HG03439 (cell line): Measurements from ENCODE around the gene ASNSD1.
A peak's percentile ranks its signal among the peaks of the same experiment; 100 is the strongest.

ENCODE experiments used
- ATAC-seq: cut with Tn5 transposase; IDR thresholded peaks from one replicate; pipeline ENCODE4 v1.9.1; 2021; ENCODE audit warnings: mild to moderate bottlenecking, moderate library complexity; ENCODE audit not compliant: unreplicated experiment

Gene ASNSD1

DNA sequence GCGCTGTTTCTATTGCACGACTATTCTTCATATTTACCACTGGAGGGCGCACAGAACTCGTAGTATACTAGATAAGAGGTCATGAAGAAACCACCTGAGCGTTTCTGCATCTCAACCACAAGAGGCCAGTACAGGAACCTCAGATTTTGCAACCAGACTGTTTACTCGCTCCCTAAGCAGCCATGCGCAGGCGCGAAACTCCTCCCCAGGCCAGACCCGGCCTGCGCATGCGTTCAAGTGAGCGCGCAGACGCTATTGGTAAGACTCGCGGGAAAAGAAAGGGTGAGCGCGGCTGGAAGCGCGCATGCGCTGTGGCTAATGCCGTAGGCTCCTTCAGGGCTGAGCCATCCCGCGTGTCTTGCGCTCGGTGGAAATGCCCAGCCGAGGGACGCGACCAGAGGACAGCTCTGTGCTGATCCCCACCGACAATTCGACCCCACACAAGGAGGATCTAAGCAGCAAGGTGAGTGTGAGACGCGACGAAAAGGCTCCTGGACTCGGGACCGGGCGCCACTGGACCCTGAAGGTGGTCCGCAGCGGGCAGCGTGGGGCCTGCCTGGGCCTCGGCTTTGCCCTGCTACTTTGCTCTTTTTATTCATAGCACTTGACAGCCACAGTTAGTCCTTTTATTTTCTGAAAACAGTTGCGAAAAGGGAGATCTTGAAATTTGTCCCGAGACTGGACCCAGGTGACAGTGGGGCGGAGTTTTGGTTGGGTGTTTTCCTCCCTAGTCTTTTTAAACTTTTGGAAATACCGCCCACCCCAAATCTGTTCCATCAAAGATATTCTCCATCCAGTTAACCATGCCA is at the start of gene ASNSD1:
Gene ASNSD1 (plus strand): TSS at position 312 of the 809 bp plus-strand sequence. CDS start 4,674 bp downstream, outside the sequence.
- ATAC-seq, result peak; percentile 99

- no peak for ATAC-seq
Measured at GRCh38 chr2:189613077-189613636, 48.1 kb upstream of the ASNSD1 start.

DNA sequence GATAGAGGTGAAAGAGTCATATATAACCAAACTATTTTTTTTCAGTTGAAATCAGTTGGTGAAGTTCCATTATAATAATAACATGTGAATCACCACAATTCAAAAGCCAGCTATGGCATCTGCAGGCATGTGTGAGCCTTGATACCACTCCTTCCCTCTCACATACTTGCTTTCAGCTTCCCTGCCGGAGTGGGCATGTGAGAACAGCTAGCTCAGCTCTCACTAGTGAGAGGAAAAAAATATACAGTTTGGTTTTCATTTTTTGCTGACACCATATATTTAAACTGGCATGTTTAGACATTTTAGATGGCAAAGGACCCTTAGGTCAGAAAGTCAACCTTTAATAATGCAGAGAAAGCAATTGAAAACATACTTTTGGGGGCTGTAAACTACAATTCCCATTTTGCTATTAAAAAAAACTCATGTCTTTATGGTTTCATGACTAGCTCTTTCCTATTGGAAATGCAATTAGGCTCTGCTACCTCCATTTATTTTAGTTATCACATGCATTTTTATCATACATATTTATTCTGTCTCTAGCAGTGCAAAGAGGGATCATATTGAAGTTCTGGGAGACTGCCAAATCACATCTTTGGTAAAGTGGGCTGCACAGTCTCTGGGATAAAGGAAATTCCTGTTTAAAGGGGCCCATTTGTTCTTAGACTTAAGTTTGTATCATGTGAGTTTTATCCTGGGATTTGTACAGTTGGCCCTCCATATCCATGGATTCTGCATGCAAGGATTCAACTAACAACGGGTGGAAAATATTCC is 47.4 kb upstream of the ASNSD1 start:
- ATAC-seq, result no peak

- no peak for ATAC-seq
Measured at GRCh38 chr2:189614585-189614984, 46.7 kb upstream of the ASNSD1 start.

GRCh38 chr2:189618197-189618596 is 43.1 kb upstream of the ASNSD1 start:
- no peak for ATAC-seq

- no peak for ATAC-seq
Measured at GRCh38 chr2:189621781-189622180, 39.5 kb upstream of the ASNSD1 start.

GRCh38 chr2:189623049-189623448 is 38.2 kb upstream of the ASNSD1 start:
- no peak for ATAC-seq

GRCh38 chr2:189624648-189625355 is 36.5 kb upstream of the ASNSD1 start:
- no peak for ATAC-seq

DNA sequence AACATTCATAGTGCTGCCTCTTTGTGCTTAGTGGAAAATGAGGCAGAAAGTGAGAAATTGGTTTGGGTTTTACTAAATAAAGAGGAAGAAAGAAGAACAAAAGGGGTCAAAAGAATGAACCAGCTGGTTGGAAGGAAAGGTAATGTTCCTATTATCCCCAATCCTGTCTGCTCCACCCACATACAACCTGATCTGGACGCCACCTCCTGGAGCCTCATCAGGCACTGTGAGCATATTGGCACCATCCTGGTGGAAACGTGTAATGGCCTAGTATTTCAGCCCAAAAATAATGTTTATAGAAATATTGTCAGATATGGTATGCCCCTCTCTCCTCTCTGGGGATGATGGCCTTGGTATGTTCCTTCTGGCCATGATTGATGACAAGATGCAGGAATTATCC is 35.6 kb upstream of the ASNSD1 start:
- no peak for ATAC-seq

DNA sequence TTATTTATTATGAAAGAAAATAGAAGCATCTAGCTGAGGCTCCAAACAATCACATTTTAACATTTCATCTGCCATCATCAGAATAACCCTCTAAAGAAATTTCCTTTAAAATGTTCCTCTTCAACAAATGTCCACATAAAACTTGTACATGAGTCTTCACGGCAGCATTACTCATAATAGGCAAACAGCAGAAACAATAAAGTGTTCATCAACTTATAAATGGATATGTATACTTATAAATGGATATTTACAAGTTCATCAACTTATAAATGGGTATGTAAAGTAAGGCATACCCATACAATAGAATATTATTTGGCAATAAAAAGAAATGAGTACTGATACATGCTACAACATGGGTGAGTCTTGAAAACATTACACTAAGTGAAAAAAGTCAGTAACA is 33.5 kb upstream of the ASNSD1 start:
- ATAC-seq, result no peak

DNA sequence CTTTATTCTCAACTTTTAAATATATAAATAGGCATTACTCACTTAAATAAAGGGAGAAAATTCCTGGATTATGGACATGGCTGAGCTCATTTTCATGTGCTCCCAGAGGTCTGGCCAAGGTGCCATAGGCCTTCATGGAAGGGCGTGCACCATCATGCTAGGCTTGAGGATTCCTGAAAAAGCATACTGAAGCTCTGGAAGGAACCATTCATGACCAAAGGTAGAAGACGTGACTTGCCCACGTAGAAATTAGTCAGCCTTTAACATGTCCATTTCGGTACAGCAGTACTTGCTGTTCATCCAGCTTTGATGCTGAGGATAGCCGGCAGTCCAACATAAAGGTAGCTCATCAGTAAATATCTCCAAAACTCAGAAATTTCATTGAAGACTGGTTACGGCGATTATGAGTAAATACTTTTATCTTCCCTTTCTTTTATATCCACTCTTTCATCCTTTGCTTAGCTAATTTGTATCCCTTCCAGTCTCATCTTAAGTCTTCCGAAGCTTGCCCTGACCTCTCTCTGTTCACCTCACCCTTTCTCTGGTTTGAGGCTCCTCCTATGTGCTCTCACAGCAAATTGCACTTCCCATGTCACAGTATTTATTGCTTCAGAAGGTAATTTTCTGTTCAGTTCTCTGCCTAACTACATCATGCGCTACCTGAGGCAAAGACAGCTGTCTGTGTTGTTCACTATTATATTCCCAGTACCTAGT is 32.3 kb upstream of the ASNSD1 start:
- no peak for ATAC-seq

DNA sequence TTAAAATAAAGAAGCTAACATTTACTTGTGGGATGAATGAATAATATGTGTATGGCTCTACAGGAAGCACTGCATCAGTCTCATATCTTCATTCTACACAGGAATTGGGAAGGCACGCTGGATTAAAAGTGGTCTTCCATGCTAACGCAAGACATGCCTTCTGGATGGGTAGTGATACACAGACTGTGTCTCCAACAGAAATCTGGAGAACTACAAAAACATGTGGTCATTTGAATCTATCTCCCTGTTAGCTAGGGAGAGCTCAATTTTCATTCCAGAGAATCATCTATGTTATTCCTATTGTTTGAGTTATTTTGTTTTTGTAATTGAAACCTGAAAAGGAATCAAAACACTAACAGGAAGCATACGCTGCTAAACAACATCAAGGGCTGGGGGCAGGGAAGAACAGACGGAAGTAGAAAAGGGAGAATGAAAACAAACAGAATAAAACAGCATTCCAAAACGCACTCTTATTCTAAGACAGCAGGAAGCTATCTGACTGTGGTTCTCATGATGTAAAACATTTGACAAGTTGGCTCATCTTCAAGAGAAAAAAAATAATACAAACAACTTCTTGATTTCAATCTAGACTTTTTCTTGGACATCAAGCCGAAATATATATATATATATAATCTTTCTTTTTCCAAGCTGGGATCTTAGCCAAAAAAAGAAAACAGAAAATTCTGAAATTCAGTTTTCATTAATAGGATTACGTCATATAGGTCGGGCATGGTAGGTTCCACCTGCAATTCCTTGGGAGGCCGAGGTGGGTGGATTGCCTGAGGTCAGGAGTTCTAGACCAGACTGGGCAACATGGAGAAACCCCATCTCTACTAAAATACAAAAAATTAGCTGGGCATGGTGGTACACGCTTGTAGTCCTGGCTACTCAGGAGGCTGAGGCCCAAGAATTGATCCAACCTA is 31.5 kb upstream of the ASNSD1 start:
- no peak for ATAC-seq

DNA sequence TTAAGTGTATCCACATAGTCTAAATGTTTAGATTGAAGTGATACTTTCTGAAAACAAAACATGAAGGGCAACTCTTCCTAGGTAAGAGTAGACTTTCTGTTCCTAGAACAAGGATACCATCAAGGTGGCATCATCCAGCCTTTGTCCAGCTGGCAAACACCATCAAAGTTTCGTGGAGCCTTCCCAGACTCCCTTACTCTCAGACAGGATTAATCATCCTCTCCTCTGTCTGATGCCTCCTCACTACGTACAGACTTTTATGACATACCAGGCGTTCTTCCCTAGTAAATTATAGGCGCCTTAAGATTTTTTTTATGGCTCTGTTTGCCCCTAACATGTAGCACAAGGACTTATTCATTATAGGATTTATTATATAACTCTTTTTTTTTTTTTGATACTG is 29.4 kb upstream of the ASNSD1 start:
- no peak for ATAC-seq

GRCh38 chr2:189633392-189633811 is 27.9 kb upstream of the ASNSD1 start:
- ATAC-seq, result no peak

DNA sequence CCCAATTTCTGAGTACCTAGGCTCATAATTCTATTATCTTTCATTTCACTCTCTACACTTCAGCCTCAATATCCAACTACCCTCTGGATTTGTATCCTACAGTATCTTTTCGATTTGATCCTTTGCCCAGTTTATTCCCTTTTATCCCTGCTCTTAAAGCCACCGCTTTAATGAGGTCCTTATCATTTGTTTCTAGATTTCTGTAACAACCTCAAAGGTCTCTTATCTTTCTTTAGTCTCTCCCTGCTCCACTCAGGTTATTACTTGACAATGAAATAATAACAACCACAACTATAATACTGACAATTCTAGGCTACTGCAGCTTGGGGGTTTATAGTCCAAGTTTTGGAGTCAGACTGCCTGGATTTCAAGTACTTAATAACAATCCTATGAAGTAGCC is 25.9 kb upstream of the ASNSD1 start:
- no peak for ATAC-seq

- ATAC-seq, result no peak
Measured at GRCh38 chr2:189638301-189639006, 22.8 kb upstream of the ASNSD1 start.

DNA sequence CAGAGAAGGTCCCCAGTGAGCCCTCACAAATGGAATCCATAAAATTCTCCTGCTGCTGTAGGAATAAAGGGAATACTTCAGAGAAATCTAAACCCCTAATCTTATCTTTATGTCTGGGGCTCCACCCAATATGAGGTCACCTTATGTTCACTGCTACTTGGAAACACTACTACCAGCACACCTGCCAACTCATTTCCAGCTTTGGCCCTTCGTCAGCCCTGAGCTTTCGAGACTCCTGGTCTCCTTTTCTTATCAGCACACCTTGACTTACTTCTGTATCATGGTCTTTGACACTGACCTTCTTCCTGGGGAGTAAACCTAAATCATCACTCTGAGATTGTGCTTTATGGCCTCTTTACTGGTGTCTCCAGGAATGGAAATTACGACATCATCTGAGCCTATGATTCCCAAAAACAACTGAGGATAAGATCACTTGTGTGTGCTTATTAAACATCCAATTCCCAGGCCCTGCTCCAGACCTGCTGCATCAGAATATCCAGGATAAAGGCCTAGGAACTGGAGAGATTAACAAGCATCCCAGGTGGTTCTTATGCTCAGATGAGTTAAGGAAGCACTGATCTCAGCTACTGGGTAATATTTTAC is 22.2 kb upstream of the ASNSD1 start:
- no peak for ATAC-seq

- no peak for ATAC-seq
Measured at GRCh38 chr2:189641002-189641401, 20.3 kb upstream of the ASNSD1 start.
